H9 (cell line): ENCODE results near the gene UBN2. TPM values are rescaled to one million over a fixed set of nuclear protein-coding genes. Genes with fewer than 3 reads are reported as not detected.

Experiments
- DNase-seq: peaks from one replicate; pipeline ENCODE4 v3.0.0-alpha.2; 2017
- H2AFZ ChIP-seq: one replicate; pipeline ENCODE4 v1.6.1; 2013; ENCODE audit warnings: mild to moderate bottlenecking, low read length, control low read depth, moderate library complexity
- H2AK5ac ChIP-seq: 2 replicates; pipeline ENCODE4 v1.6.1; 2013; ENCODE audit warnings: low read length, control low read depth, mixed read lengths; ENCODE audit not compliant: insufficient read length
- H2BK120ac ChIP-seq: one replicate; pipeline ENCODE4 v1.6.1; 2013; ENCODE audit warnings: low read depth, mild to moderate bottlenecking, low read length, control low read depth, inconsistent platforms; ENCODE audit not compliant: poor library complexity, severe bottlenecking
- H2BK12ac ChIP-seq: 2 replicates; pipeline ENCODE4 v1.6.1; 2013; ENCODE audit warnings: low read length, control low read depth, mixed read lengths, low read depth; ENCODE audit not compliant: insufficient read length
- H2BK15ac ChIP-seq: 2 replicates; pipeline ENCODE4 v1.6.1; 2013; ENCODE audit warnings: low read depth, low read length, control low read depth
- H2BK20ac ChIP-seq: one replicate; pipeline ENCODE4 v1.6.1; 2013; ENCODE audit warnings: low read depth, mild to moderate bottlenecking, low read length, control low read depth, inconsistent platforms; ENCODE audit not compliant: poor library complexity, severe bottlenecking
- H2BK5ac ChIP-seq: 2 replicates; pipeline ENCODE4 v1.6.1; 2013; ENCODE audit warnings: low read length, control low read depth, mixed read lengths; ENCODE audit not compliant: insufficient read length
- H3K14ac ChIP-seq: 2 replicates; pipeline ENCODE4 v1.6.1; 2013; ENCODE audit warnings: low read length, control low read depth; ENCODE audit not compliant: insufficient read depth
- H3K18ac ChIP-seq: 2 replicates; pipeline ENCODE4 v1.6.1; 2013; ENCODE audit warnings: low read depth, mild to moderate bottlenecking, mixed read lengths, low read length, control low read depth; ENCODE audit not compliant: insufficient read length
- H3K23ac ChIP-seq: 2 replicates; pipeline ENCODE4 v1.6.1; 2013; ENCODE audit warnings: low read length, control low read depth, mixed read lengths, low read depth; ENCODE audit not compliant: insufficient read length
- H3K23me2 ChIP-seq: 2 replicates; pipeline ENCODE4 v1.6.1; 2013; ENCODE audit warnings: low read depth, mild to moderate bottlenecking, mixed read lengths, low read length, control low read depth; ENCODE audit not compliant: insufficient read length, poor library complexity, severe bottlenecking
- H3K27ac ChIP-seq: 2 replicates; pipeline ENCODE4 v1.5.1; 2013; ENCODE audit warnings: low read length, control low read depth, mixed read lengths, low read depth; ENCODE audit not compliant: insufficient read length
- H3K27me3 ChIP-seq: 2 replicates; pipeline ENCODE4 v1.6.1; 2013; ENCODE audit warnings: low read length, control low read depth, inconsistent platforms; ENCODE audit not compliant: insufficient read depth
- H3K4ac ChIP-seq: 2 replicates; pipeline ENCODE4 v1.6.1; 2013; ENCODE audit warnings: low read depth, mild to moderate bottlenecking, control low read depth, inconsistent platforms, low read length, moderate library complexity
- H3K4me1 ChIP-seq: 2 replicates; pipeline ENCODE4 v1.6.1; 2013; ENCODE audit warnings: low read length, control low read depth, inconsistent platforms; ENCODE audit not compliant: insufficient read depth
- H3K4me2 ChIP-seq: 2 replicates; pipeline ENCODE4 v1.6.1; 2013; ENCODE audit warnings: low read length, control low read depth, mixed read lengths; ENCODE audit not compliant: insufficient read length, insufficient read depth
- H3K56ac ChIP-seq: 2 replicates; pipeline ENCODE4 v1.6.1; 2013; ENCODE audit warnings: low read depth, mild to moderate bottlenecking, mixed read lengths, low read length, control low read depth; ENCODE audit not compliant: insufficient read length
- H3K79me1 ChIP-seq: 2 replicates; pipeline ENCODE4 v1.6.1; 2013; ENCODE audit warnings: low read depth, mild to moderate bottlenecking, moderate library complexity, low read length, control low read depth, inconsistent platforms; ENCODE audit not compliant: insufficient read depth, poor library complexity, severe bottlenecking
- H3K79me2 ChIP-seq: 2 replicates; pipeline ENCODE4 v1.6.1; 2013; ENCODE audit warnings: low read length, control low read depth, inconsistent platforms; ENCODE audit not compliant: insufficient read depth
- H3K9ac ChIP-seq: 2 replicates; pipeline ENCODE4 v1.6.1; 2013; ENCODE audit warnings: low read length, control low read depth, mixed read lengths; ENCODE audit not compliant: insufficient read length; ENCODE audit errors: extremely low read depth
- H3K9me3 ChIP-seq: one replicate; pipeline ENCODE4 v1.6.1; 2013; ENCODE audit warnings: low read depth, low read length, inconsistent platforms; ENCODE audit not compliant: control insufficient read depth
- H3T11ph ChIP-seq: one replicate; pipeline ENCODE4 v1.6.1; 2013; ENCODE audit warnings: mild to moderate bottlenecking, low read length, control low read depth, inconsistent platforms
- H4K20me1 ChIP-seq: one replicate; pipeline ENCODE4 v1.6.1; 2013; ENCODE audit not compliant: control insufficient read depth, insufficient read length, insufficient read depth
- H4K5ac ChIP-seq: 2 replicates; pipeline ENCODE4 v1.6.1; 2013; ENCODE audit warnings: low read depth, mild to moderate bottlenecking, mixed read lengths, low read length, control low read depth; ENCODE audit not compliant: insufficient read length
- H4K8ac ChIP-seq: replicated peaks from 2 replicates; pipeline ENCODE4 v1.6.1; 2013; ENCODE audit warnings: low read length, control low read depth, mixed read lengths, low read depth; ENCODE audit not compliant: insufficient read length
- H4K91ac ChIP-seq: 2 replicates; pipeline ENCODE4 v1.6.1; 2013; ENCODE audit warnings: low read depth, mild to moderate bottlenecking, moderate library complexity, mixed read lengths, low read length, control low read depth; ENCODE audit not compliant: insufficient read length
- H3K27ac Mint-ChIP-seq, 3 experiments: 2 replicates in 2 of 3; 3 replicates in 1 of 3; pipeline ENCODE4 v1.8.0; 2020 to 2021; ENCODE audit warnings: mixed read lengths in 3 of 3, mild to moderate bottlenecking in 1 of 3, moderate library complexity in 1 of 3
- H3K27me3 Mint-ChIP-seq: 2 replicates; pipeline ENCODE4 v1.8.0; 2021; ENCODE audit warnings: low read depth, mild to moderate bottlenecking, moderate library complexity, mixed read lengths
- H3K36me3 Mint-ChIP-seq, 3 experiments: 2 replicates in 2 of 3; 3 replicates in 1 of 3; pipeline ENCODE4 v1.8.0; 2020 to 2021; ENCODE audit warnings: low read depth in 3 of 3, mixed read lengths in 3 of 3; ENCODE audit not compliant: insufficient read depth in 1 of 3
- H3K4me1 Mint-ChIP-seq, 2 experiments: 2 replicates each; pipeline ENCODE4 v1.8.0; 2020; ENCODE audit warnings: mixed read lengths in 2 of 2
- H3K4me3 Mint-ChIP-seq, 2 experiments: 2 replicates in 1 of 2; 3 replicates in 1 of 2; pipeline ENCODE4 v1.8.0; 2020 to 2021; ENCODE audit warnings: mild to moderate bottlenecking in 2 of 2, mixed read lengths in 2 of 2, moderate library complexity in 1 of 2
- H3K9me3 Mint-ChIP-seq, 2 experiments: 2 replicates in 1 of 2; 3 replicates in 1 of 2; pipeline ENCODE4 v1.8.0; 2020; ENCODE audit warnings: mild to moderate bottlenecking in 2 of 2, mixed read lengths in 2 of 2, moderate library complexity in 1 of 2
- WGBS: extraction: QIAGEN DNeasy Blood & Tissue Kit; methylation state at CpG from one replicate; pipeline ENCODE4 v1.1.7; 2013; ENCODE audit warnings: missing lambda C conversion rate, low lambda C conversion rate, mixed read lengths; ENCODE audit not compliant: insufficient read length; ENCODE audit errors: extremely low coverage; 5-methylcytosine and 5-hydroxymethylcytosine counted together
- total RNA-seq: library from RNA; stranded (reverse); gene quantifications from 2 replicates; pipeline ENCODE4 v1.2.1, GENCODE V29; 2021
- TF ChIP-seq, protein P1 (sequence below): fragments of 200-600 bp; sonication (generic); conservative IDR thresholded peaks from 3 replicates; pipeline ENCODE4 v1.8.0; 2021; ENCODE audit warnings: antibody characterized with exemption, mild to moderate bottlenecking

Gene UBN2
- total RNA-seq, 1 experiment from 2014 or later = 27.6 TPM

DNA sequence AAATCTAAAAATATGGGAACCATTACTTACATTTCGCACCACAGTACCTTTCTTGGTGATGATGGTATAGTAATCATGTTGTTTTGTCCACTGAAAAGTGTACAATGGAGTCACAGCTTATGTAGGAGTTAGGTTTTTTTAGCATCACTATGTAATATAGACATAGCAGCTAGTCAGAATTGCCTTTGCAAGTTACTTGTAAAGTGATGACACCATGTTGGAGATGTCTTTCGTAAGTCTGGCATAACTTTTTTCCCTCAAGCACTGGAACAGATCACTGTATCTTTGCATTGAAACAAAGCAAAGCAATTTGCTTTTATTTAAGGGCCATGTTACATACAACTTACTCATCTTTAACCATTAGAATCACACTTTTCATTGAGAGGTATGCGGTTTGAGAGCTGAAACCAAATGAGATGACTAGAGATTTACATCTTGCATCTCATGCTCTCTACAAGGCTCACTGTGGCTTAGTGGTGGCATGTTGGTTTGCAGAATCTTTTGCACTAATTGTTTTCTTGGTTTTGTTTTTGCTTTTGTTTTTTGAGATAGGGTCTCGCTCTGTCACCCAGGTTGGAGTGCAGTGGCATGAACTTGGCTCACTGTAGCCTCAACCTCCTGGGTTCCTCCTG lies 18.3 kb downstream of the UBN2 start:
- no peak overlapping the region for H2BK15ac ChIP-seq
- H4K91ac ChIP-seq = no peak overlapping the region
- H4K8ac ChIP-seq = no peak overlapping the region
- H3K79me1 ChIP-seq = no peaks in the 10 kb centered on the region
- no peak overlapping the region for H2BK12ac ChIP-seq
- H2AFZ ChIP-seq = no peak overlapping the region
- no peak overlapping the region for H4K5ac ChIP-seq
- H2AK5ac ChIP-seq = no peak overlapping the region
- H3K4me1 ChIP-seq = no peaks in the 10 kb centered on the region
- H2BK20ac ChIP-seq = no peak overlapping the region
- H4K20me1 ChIP-seq = no peaks in the 10 kb centered on the region
- no peaks in the 10 kb centered on the region for H3K9me3 ChIP-seq
- H3K27me3 ChIP-seq = no peaks in the 10 kb centered on the region
- TF ChIP-seq, protein P1, sequence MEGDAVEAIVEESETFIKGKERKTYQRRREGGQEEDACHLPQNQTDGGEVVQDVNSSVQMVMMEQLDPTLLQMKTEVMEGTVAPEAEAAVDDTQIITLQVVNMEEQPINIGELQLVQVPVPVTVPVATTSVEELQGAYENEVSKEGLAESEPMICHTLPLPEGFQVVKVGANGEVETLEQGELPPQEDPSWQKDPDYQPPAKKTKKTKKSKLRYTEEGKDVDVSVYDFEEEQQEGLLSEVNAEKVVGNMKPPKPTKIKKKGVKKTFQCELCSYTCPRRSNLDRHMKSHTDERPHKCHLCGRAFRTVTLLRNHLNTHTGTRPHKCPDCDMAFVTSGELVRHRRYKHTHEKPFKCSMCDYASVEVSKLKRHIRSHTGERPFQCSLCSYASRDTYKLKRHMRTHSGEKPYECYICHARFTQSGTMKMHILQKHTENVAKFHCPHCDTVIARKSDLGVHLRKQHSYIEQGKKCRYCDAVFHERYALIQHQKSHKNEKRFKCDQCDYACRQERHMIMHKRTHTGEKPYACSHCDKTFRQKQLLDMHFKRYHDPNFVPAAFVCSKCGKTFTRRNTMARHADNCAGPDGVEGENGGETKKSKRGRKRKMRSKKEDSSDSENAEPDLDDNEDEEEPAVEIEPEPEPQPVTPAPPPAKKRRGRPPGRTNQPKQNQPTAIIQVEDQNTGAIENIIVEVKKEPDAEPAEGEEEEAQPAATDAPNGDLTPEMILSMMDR = no peak
- no peak overlapping the region for H2BK5ac ChIP-seq
- Mint-ChIP-seq H3K9me3 (no peaks in the 10 kb centered on the region), H3K27me3 (no peaks in the 10 kb centered on the region), H3K36me3 (peaks cover 20 to 51% (median 28%) of the 10 kb centered on the region in 3 experiments; a peak in 6 of 7 replicates), H3K4me1 (no peaks in the 10 kb centered on the region), H3K4me3 (no peak overlapping the region; a peak in 1 of 5 replicates), H3K27ac (no peak overlapping the region)
- no CpG with 5 or more reads among the region's 4 CpGs for WGBS
- no peak overlapping the region for H2BK120ac ChIP-seq
- no peak overlapping the region for H3K9ac ChIP-seq
- no peak overlapping the region for H3K23ac ChIP-seq
- H3K4ac ChIP-seq = no peak overlapping the region
- H3K14ac ChIP-seq = no peak overlapping the region
- no peak overlapping the region for H3K56ac ChIP-seq
- no peak overlapping the region for H3K27ac ChIP-seq
- H3T11ph ChIP-seq = no peak overlapping the region
- H3K4me2 ChIP-seq = no peak overlapping the region
- H3K18ac ChIP-seq = no peak overlapping the region
- no peak for DNase-seq
- H3K79me2 ChIP-seq = no peaks in the 10 kb centered on the region
- no peaks in the 10 kb centered on the region for H3K23me2 ChIP-seq
